Astrocyte of the cerebellum (primary cell): ENCODE measurements around the gene CCN5.
A peak's percentile ranks its signal among the peaks of the same experiment; 100 is the strongest.

Experiments
- DNase-seq: peaks from one replicate; pipeline ENCODE4 v3.0.0-alpha.2; 2011; ENCODE audit warnings: low read depth
- H3K4me3 ChIP-seq: 2 replicates; pipeline ENCODE4 v1.5.1; 2011; ENCODE audit warnings: mild to moderate bottlenecking, low read depth, low read length, moderate library complexity
- CTCF ChIP-seq: IDR thresholded peaks from 2 replicates; pipeline ENCODE4 v1.5.1; 2012; ENCODE audit warnings: low read length, low read depth, moderate library complexity, mild to moderate bottlenecking; ENCODE audit errors: missing control alignments
- in situ Hi-C: cut with HindIII; loops from 2 replicates; pipeline ENCODE4 v1.10.0; 2017; ENCODE audit warnings: low sequenced_read_pairs

CCN5 gene

DNA sequence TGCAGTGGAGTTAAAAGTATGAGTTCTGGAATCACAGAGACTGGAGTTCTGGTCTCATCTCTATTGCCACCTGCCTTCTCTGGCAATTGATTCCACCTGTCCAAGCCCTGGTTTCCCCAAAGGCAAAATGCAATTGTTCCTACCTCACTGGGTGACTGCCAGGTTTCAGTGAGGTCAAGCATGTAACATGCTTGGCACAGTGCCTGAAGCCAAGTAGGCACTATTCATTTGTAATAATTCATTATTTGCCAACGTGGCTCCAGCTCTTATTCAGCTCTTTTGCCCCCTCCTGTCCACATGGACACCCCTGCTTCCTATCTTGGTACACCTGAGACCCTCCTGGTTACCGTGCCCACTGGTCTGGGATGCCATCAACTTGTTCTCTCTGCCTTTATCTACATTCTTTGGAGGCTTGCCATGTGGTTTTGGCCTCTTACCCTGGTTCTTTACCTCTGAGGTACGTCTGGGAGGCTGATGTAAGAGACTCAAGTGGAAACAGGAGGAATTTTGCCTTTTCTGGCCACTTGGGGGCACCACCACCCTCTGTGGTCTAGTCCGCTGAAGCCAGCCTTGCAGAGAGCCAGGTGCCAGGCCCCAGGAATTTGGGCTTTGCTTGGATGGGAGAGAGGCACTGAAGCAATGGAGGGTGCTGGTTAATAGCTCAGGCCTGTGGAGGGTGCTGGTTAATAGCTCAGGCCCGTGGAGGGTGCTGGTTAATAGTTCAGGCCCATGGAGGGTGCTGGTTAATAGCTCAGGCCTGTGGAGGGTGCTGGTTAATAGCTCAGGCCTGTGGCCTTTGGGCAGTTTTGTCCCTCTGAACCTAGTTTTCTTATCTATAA, 32.2 kb downstream of the CCN5 start:
- H3K4me3 ChIP-seq: no peak overlapping the region
- peak; percentile 56 for DNase-seq
- peak; percentile 82 for TF ChIP-seq CTCF
- in situ Hi-C loops: no loop called here

- in situ Hi-C loops: no loop called here
- TF ChIP-seq CTCF: no peak
- no peak for DNase-seq
- no peak overlapping the region for H3K4me3 ChIP-seq
These were observed 32.8 kb downstream of the CCN5 start for GRCh38 chr20:44748005-44748370.

DNA sequence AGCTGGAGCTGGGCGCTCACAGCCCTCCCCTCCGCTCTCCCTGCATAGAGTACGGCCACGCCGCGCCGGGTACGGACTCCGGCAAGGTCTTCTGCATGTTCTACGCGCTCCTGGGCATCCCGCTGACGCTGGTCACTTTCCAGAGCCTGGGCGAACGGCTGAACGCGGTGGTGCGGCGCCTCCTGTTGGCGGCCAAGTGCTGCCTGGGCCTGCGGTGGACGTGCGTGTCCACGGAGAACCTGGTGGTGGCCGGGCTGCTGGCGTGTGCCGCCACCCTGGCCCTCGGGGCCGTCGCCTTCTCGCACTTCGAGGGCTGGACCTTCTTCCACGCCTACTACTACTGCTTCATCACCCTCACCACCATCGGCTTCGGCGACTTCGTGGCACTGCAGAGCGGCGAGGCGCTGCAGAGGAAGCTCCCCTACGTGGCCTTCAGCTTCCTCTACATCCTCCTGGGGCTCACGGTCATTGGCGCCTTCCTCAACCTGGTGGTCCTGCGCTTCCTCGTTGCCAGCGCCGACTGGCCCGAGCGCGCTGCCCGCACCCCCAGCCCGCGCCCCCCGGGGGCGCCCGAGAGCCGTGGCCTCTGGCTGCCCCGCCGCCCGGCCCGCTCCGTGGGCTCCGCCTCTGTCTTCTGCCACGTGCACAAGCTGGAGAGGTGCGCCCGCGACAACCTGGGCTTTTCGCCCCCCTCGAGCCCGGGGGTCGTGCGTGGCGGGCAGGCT, 35.1 kb downstream of the CCN5 start:
- DNase-seq: no peak
- in situ Hi-C loops: loop anchor here (5.0 kb wide), 1 partner anchor 117 kb away; no protein-coding TSS in a partner anchor
- no peak for TF ChIP-seq CTCF
- H3K4me3 ChIP-seq: no peak overlapping the region

DNA sequence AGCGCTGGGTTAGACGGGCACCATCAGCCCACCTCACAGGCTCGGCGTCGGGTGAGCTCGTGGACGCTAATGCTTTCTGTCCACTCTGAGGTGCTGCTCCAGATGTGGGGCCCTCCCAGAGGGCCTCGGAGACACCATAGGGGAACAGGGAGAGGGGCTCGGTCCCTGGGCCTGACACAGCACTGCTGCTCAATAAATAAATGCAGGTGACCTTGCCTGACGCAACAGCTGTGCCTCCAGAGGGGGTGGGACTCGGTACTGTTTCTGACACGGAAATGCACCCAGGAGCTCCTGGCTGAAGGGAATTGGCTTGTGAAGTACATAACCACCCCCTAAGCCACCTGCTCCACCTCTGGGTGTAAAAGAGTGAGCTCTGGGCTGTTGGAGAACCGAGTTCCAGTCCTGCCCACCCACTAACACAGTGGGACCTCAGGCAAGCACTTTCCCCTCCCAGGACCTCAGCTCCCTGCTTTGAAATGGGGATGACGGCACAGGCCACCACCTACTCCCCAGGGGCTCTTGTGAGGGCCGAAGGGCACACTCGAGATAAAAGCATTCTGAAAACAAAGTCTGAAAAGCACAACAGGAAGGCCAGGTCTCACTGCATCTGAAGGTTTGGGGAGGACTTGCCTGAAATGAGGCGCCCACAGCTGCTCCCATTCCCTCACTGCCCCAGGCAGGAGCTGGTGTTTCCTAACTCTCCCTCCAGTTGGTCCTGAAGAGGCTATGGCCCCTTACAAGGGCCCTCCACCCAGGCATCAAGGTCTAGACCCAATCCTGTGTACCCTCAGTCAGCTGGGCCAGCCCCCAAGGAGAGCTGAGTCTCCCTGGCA, 37.1 kb downstream of the CCN5 start:
- in situ Hi-C loops: loop anchor here (5.0 kb wide), 1 partner anchor 115 kb away; no protein-coding TSS in a partner anchor
- DNase-seq: no peak
- no peak overlapping the region for H3K4me3 ChIP-seq
- no peak for TF ChIP-seq CTCF

- no peak for TF ChIP-seq CTCF
- in situ Hi-C loops: loop anchor here (5.0 kb wide), 1 partner anchor 113 kb away; no protein-coding TSS in a partner anchor
These were observed 39.4 kb downstream of the CCN5 start for GRCh38 chr20:44754554-44754953.

More at GRCh38 chr20:44754554-44754953, 39.4 kb downstream of the CCN5 start:
- DNase-seq: no peak
- no peak overlapping the region for H3K4me3 ChIP-seq
